Astrocyte of the spinal cord (primary cell): ENCODE measurements around the gene STH.

Experiments used
- DNase-seq: peaks from one replicate; pipeline ENCODE4 v3.0.0; 2011; ENCODE audit warnings: low read depth, low spot score
- H3K4me3 ChIP-seq: 2 replicates; pipeline ENCODE4 v1.5.1; 2011; ENCODE audit warnings: low read depth, mild to moderate bottlenecking, low read length, moderate library complexity
- CTCF ChIP-seq: IDR thresholded peaks from 2 replicates; pipeline ENCODE4 v1.5.1; 2012; ENCODE audit warnings: low read depth, mild to moderate bottlenecking, low read length, inconsistent platforms
- in situ Hi-C: cut with HindIII; loops from 2 replicates; pipeline ENCODE4 v1.10.0; 2017; ENCODE audit warnings: low sequenced_read_pairs

Gene STH

GRCh38 chr17:45998987-45999899 is at the start of gene STH:
Gene STH (plus strand): TSS chr17:45999250. CDS start chr17:45999280, 30 bp downstream.
- in situ Hi-C loops = no loop called here
- TF ChIP-seq CTCF = no peak
- no peak within 1 kb of the TSS for H3K4me3 ChIP-seq
- DNase-seq = no peak

- in situ Hi-C loops = no loop called here
- no peak for TF ChIP-seq CTCF
- no peak for DNase-seq
- no peak overlapping the region for H3K4me3 ChIP-seq
Measured at GRCh38 chr17:45949755-45950320, 49.2 kb upstream of the STH start.

- TF ChIP-seq CTCF = no peak
- in situ Hi-C loops = no loop called here
- H3K4me3 ChIP-seq = no peak overlapping the region
- DNase-seq = no peak
Measured at GRCh38 chr17:45950888-45951287, 48.2 kb upstream of the STH start.

- DNase-seq = no peak
- no peak overlapping the region for H3K4me3 ChIP-seq
- in situ Hi-C loops = no loop called here
- TF ChIP-seq CTCF = no peak
Measured at GRCh38 chr17:45951403-45951802, 47.6 kb upstream of the STH start.

- DNase-seq = no peak
- H3K4me3 ChIP-seq = no peak overlapping the region
- in situ Hi-C loops = no loop called here
Measured at GRCh38 chr17:45951941-45952340, 47.1 kb upstream of the STH start.

GRCh38 chr17:45952814-45953320 is 46.2 kb upstream of the STH start:
- in situ Hi-C loops = no loop called here
- no peak for DNase-seq
- TF ChIP-seq CTCF = no peak
- no peak overlapping the region for H3K4me3 ChIP-seq

More at GRCh38 chr17:45951941-45952340, 47.1 kb upstream of the STH start:
- no peak for TF ChIP-seq CTCF
